Thyroid gland (tissue), 4 donors: ENCODE results near the gene SETD1A.

Source experiments
- CTCF ChIP-seq, 6 experiments: fragments of 200-600 bp in 3 of 6; fragments of 450-650 bp in 3 of 6; sonication (generic) in 3 of 6; IDR thresholded peaks; one replicate each; pipeline ENCODE4 v1.5.1; 2016 to 2019; ENCODE audit warnings: antibody characterized with exemption in 6 of 6, mild to moderate bottlenecking in 2 of 6, inconsistent platforms in 1 of 6, moderate library complexity in 1 of 6
- POLR2A ChIP-seq, 2 donors: fragments of 450-650 bp; IDR thresholded peaks; one replicate each; pipeline ENCODE4 v1.6.1; 2017; ENCODE audit warnings: antibody characterized with exemption in 2 of 2, mild to moderate bottlenecking in 2 of 2, moderate library complexity in 1 of 2

- no peak for TF ChIP-seq CTCF (IDR thresholded peaks at IDR 0.05)
- no peak for TF ChIP-seq POLR2A (IDR thresholded peaks at IDR 0.05)
These were observed 10.2 kb downstream of the SETD1A start for GRCh38 chr16:30967795-30968194.
